Stimulated activated effector memory CD8-positive, alpha-beta T cell treated with anti-CD3 and anti-CD28 coated beads, Interleukin-12 subunit alpha, Interleukin-12 subunit beta, amount 100 ng/mL, for 72 hours (primary cell): ENCODE measurements around the gene PRR23C.

ENCODE experiments used
- ATAC-seq: fragments of 150-1000 bp; cut with Tn5 transposase; 2 replicates; pipeline ENCODE4 v1.10.0; 2021
- DNase-seq, 2 donors: peaks; one replicate each; pipeline ENCODE4 v3.0.0; 2021 to 2022; ENCODE audit warnings: low spot score in 2 of 2
- H3K27ac Mint-ChIP-seq: one replicate; pipeline ENCODE4 v1.8.0; 2022; ENCODE audit warnings: mild to moderate bottlenecking, mixed read lengths
- H3K36me3 Mint-ChIP-seq: one replicate; pipeline ENCODE4 v1.8.0; 2022; ENCODE audit warnings: mild to moderate bottlenecking, mixed read lengths
- H3K4me1 Mint-ChIP-seq: one replicate; pipeline ENCODE4 v1.8.0; 2022; ENCODE audit warnings: mixed read lengths
- H3K4me3 Mint-ChIP-seq: one replicate; pipeline ENCODE4 v1.8.0; 2022; ENCODE audit warnings: mild to moderate bottlenecking, mixed read lengths
- H3K9me3 Mint-ChIP-seq: one replicate; pipeline ENCODE4 v1.8.0; 2022; ENCODE audit warnings: mixed read lengths

PRR23C gene

DNA sequence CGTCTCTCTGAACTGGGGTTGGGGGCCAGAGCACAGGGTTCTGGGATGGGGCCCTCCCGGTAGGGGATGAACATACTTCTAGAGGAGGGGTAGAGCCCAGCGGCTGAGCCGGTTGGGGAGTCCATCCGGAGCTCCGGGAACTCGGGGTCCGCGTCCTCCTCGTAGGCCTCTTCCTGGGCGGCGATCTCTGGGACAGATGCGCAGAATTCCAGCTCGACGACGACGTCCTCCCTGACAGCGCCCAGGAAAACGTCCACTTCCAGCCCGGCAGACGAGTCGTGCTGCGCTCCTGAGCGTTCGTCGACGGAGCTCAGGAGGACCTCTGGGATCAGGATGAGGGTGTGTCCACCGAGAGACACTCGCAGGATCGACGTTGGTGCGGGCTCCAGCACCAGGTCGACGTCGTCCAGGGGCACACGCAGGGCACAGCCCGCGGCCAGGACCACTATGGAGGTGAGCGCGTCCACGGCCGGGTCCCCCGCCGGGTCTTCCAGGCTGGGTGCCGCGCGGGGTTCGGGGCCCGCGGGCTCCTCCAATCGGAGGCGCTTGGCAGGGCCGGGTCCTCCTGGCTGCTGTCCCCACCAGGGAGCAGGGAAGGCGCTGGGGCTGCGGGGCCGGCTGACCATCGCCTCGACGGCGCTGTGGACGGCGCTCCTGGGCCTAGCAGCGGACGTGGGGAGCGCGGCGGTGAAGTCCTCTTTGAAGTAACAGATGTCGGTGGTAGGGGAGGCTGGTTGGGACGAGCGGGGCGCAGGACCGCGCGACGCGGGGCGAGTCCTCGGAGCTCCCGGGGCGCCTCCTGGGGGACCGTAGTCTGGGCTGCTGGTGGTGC is 24.4 kb downstream of the PRR23C start:
- no peak for ATAC-seq
- no peak overlapping the region for H3K4me3 Mint-ChIP-seq
- H3K36me3 Mint-ChIP-seq: no peaks in the 10 kb centered on the region
- no peak overlapping the region for H3K27ac Mint-ChIP-seq
- no peak for DNase-seq
- no peaks in the 10 kb centered on the region for H3K4me1 Mint-ChIP-seq
- peaks cover 2% of the 10 kb centered on the region for H3K9me3 Mint-ChIP-seq

DNA sequence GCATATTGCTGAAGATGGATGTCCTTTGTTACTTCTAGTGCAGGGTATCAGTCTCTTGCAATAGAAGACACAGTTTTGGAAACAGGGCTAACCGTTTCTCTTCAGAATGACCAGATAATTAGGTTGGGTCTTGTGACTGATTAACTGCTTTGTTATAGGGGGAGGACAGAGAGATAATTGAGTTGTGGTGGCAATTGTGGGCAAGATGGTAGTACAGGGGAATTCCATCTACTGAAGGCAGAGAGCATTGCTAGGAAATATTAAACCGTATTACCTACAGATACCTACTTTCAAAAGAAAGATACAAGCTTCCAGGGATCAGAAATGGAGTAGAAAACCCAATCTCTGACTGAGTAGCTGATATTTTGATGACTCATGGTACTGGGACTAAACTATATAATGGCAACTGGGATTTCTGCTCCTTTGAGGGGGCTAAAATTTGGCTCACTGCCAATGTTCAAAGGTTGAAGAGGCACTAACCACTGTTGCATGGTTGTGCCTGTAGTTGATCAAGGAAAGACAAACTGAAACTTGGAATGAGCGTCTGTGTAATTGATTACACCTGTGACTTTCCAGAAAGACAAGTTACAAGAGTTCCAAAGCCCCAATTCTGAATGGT is 28.2 kb downstream of the PRR23C start:
- DNase-seq (no peak), ATAC-seq (no peak)
- no peak overlapping the region for H3K4me3 Mint-ChIP-seq
- H3K4me1 Mint-ChIP-seq: no peaks in the 10 kb centered on the region
- H3K36me3 Mint-ChIP-seq: no peaks in the 10 kb centered on the region
- no peak overlapping the region for H3K27ac Mint-ChIP-seq
- peaks cover 2% of the 10 kb centered on the region for H3K9me3 Mint-ChIP-seq

DNA sequence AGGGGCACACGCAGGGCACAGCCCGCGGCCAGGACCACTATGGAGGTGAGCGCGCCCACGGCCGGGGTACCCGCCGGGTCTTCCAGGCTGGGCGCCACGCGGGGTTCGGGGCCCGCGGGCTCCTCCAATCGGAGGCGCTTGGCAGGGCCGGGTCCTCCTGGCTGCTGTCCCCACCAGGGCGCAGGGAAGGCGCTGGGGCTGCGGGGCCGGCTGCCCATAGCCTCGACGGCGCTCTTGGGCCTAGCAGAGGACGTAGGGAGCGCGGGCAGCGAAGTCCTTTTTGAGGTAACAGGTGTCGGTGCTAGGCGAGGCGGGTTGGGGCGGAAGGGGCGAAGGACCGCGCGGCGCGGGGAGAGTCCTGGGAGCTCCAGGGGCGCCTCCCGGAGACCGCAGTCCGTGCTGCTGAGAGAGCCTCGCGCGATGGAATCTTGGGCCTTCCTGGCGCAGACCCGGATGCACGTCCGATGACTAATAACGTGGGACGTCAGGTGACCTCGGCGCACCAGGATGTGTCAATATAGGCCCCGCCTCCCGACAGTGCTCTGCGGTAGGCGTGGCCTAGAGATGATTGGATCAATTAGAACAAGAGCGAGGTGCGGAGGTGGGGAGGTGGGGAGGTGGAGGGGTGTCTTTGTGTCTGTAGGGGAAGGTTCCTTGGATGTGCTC is 38.5 kb downstream of the PRR23C start, which contains the start of gene PRR23A:
Gene PRR23A (minus strand): TSS at position 218 of the 666 bp plus-strand sequence. CDS start 0 bp downstream, at position 218.
- Mint-ChIP-seq H3K9me3 (peaks cover 9% of the 10 kb centered on the region), H3K4me3 (no peak within 1 kb of the TSS), H3K36me3 (no peaks in the 10 kb centered on the region)

DNA sequence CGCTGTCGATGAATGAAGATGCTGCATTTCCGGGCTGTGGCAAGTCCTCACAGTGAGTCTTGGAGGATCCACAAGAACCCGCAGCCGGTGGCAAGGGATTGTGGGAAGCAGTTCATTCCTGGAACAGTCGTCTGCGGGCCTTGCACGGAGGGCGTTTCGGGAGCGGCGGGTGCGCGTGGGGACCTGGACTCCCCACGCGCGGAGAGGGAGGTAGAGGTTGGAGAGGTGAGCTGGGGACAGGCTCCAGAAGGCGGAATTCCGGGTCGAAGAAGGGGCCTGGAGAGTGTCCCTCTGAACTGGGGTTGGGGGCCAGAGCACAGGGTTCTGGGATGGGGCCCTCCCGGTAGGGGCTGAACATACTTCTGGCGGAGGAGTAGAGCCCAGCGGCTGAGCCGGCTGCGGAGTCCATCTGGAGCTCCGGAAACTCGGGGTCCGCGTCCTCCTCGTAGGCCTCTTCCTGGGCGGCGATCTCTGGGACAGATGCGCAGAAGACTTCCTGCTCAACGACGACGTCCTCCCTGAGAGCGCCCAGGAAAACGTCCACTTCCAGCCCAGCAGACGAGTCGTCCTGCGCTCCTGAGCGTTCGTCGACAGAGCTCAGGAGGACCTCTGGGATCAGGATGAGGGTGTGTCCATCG is 39.2 kb downstream of the PRR23C start:
- Mint-ChIP-seq H3K4me1 (no peaks in the 10 kb centered on the region), H3K9me3 (peaks cover 8% of the 10 kb centered on the region), H3K4me3 (no peak overlapping the region)

More for the DNA sequence above, 38.5 kb downstream of the PRR23C start, which contains the start of gene PRR23A:
- DNase-seq (no peak), ATAC-seq (no peak)
- Mint-ChIP-seq H3K27ac (no peak within 1 kb of the TSS), H3K4me1 (no peaks in the 10 kb centered on the region)

DNA sequence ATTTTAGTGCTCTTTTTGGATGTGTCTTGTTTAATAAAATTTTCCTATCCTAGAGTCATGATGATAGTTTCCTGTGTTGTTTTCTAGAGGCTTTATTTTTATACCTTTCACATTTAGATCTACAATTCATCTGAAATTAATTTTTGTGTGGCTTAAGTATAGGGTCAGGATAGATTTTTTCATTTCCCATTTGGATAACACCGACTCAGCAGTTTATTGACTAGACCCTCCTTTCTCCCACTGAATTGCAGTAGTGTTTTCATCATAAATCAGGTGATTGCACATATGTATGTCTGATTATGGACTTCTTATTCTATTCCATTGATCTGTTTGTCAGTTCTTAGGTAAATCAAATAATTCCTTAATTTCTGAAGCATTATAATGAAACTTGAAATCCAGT is 49.0 kb downstream of the PRR23C start:
- DNase-seq (no peak), ATAC-seq (no peak)
- no peak overlapping the region for H3K27ac Mint-ChIP-seq
- no peaks in the 10 kb centered on the region for H3K36me3 Mint-ChIP-seq
- no peaks in the 10 kb centered on the region for H3K4me1 Mint-ChIP-seq
- H3K9me3 Mint-ChIP-seq: no peaks in the 10 kb centered on the region
- H3K4me3 Mint-ChIP-seq: no peak overlapping the region

More for the DNA sequence above, 39.2 kb downstream of the PRR23C start:
- DNase-seq (no peak), ATAC-seq (no peak)
- no peaks in the 10 kb centered on the region for H3K36me3 Mint-ChIP-seq
- H3K27ac Mint-ChIP-seq: no peak overlapping the region
